Chondrocyte (in vitro differentiated cells): Measurements from ENCODE around the gene SGTB. TPM values are rescaled to one million over a fixed set of nuclear protein-coding genes. Genes with fewer than 3 reads are reported as not detected.

Experiments used
- DNase-seq: peaks from one replicate; pipeline ENCODE4 v3.0.0; 2021; ENCODE audit warnings: mixed read lengths, low spot score
- H3K27ac Mint-ChIP-seq: one replicate; pipeline ENCODE4 v1.8.0; 2021; ENCODE audit warnings: mild to moderate bottlenecking, moderate library complexity, mixed read lengths; ENCODE audit not compliant: unreplicated experiment
- H3K27me3 Mint-ChIP-seq: 2 replicates; pipeline ENCODE4 v1.8.0; 2021; ENCODE audit warnings: low read depth, mixed read lengths
- H3K36me3 Mint-ChIP-seq: 2 replicates; pipeline ENCODE4 v1.8.0; 2021; ENCODE audit warnings: low read depth, mixed read lengths
- H3K4me1 Mint-ChIP-seq: 2 replicates; pipeline ENCODE4 v1.8.0; 2021; ENCODE audit warnings: low read depth, mild to moderate bottlenecking, mixed read lengths
- H3K4me3 Mint-ChIP-seq: one replicate; pipeline ENCODE4 v1.8.0; 2021; ENCODE audit warnings: mild to moderate bottlenecking, moderate library complexity, mixed read lengths; ENCODE audit not compliant: unreplicated experiment
- H3K9me3 Mint-ChIP-seq: 2 replicates; pipeline ENCODE4 v1.8.0; 2021; ENCODE audit warnings: low read depth, mixed read lengths
- total RNA-seq: library from RNA; stranded (reverse); gene quantifications from 3 replicates; pipeline ENCODE4 v1.2.1, GENCODE V29; 2021
- TF ChIP-seq, protein P1 (sequence below): fragments of 200-600 bp; sonication (generic); IDR thresholded peaks from 2 replicates; pipeline ENCODE4 v1.5.0; 2021; ENCODE audit warnings: antibody characterized with exemption, mild to moderate bottlenecking, moderate library complexity

SGTB gene
- total RNA-seq, 1 donor from 2014 or later = 30.9 TPM

DNA sequence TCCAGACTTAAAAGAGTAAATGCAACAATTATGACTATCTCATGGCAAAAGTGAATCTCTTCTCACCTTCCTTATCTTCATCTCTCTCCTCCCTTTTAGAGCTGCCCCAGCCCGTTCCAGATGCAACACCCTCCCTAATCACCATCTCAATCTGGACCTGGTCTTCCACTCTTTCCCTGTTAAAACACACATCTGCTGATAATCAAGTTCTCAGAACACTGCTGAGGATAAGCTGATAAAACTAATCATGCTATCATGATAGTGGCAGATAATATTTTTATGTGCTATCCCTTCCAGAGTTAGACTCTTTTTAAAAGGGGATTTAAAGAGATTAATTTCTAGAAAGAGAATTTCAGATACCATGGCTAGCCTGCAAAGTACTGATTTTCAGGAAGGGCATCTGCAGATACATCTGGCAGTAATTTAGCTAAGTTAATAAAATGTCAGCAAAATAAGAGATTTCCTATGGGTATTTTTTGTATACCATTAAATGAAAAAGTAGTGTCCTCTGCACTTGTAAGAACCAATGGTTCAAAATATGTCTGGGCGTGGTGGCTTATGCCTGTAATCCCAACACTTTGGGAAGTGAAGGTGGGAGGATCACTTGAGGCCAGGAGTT, 17.2 kb downstream of the SGTB start:
- TF ChIP-seq, protein P1, sequence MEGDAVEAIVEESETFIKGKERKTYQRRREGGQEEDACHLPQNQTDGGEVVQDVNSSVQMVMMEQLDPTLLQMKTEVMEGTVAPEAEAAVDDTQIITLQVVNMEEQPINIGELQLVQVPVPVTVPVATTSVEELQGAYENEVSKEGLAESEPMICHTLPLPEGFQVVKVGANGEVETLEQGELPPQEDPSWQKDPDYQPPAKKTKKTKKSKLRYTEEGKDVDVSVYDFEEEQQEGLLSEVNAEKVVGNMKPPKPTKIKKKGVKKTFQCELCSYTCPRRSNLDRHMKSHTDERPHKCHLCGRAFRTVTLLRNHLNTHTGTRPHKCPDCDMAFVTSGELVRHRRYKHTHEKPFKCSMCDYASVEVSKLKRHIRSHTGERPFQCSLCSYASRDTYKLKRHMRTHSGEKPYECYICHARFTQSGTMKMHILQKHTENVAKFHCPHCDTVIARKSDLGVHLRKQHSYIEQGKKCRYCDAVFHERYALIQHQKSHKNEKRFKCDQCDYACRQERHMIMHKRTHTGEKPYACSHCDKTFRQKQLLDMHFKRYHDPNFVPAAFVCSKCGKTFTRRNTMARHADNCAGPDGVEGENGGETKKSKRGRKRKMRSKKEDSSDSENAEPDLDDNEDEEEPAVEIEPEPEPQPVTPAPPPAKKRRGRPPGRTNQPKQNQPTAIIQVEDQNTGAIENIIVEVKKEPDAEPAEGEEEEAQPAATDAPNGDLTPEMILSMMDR = no peak
- Mint-ChIP-seq H3K4me3 (no peak overlapping the region), H3K27me3 (no peaks in the 10 kb centered on the region), H3K27ac (no peak overlapping the region), H3K4me1 (no peaks in the 10 kb centered on the region), H3K36me3 (peaks cover 10% of the 10 kb centered on the region), H3K9me3 (no peaks in the 10 kb centered on the region)
- DNase-seq = no peak

DNA sequence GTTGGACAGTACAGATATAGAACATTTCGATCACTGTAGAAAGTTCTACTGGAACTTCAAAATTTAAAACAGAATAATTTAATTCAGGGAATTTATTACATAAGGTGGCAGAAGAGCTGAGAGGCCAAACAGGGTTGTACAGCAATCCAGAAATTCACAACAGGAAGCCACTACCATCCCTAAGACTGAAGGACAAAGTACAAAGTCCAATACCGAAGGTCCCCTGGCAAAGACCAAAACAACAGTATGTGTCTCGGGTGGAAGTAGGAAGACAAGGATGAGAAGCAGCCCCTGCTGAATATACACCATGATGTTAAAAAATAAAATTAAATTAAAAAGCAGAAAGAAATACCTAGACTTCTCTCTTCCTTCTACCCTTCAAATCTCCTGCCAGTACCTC, 19.9 kb downstream of the SGTB start:
- DNase-seq = no peak
- no peak overlapping the region for H3K27ac Mint-ChIP-seq
- H3K36me3 Mint-ChIP-seq = peaks cover 16% of the 10 kb centered on the region
- H3K4me3 Mint-ChIP-seq = no peak overlapping the region
- H3K4me1 Mint-ChIP-seq = no peaks in the 10 kb centered on the region
- H3K9me3 Mint-ChIP-seq = no peaks in the 10 kb centered on the region
- TF ChIP-seq, protein P1 = no peak
- H3K27me3 Mint-ChIP-seq = no peaks in the 10 kb centered on the region

DNA sequence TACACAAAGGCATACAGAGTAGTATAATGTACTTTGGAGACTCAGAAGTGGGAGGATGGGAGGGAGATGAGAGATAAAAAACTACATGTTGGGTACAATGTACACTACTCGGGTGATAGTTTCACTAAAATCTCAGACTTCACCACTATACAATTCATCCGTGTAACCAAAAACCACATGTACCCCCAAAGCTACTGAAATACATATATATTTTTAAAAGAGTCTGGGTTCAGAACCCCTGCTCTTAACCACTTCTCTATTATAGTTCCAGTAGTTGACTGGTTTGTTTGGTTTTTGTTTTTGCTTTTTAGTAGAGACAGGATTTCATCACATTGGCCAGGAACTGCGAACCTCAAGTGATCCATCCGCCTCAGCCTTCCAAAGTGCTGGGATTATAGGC, 22.6 kb downstream of the SGTB start:
- Mint-ChIP-seq H3K4me3 (no peak overlapping the region), H3K27ac (no peak overlapping the region)
- no peak for DNase-seq

DNA sequence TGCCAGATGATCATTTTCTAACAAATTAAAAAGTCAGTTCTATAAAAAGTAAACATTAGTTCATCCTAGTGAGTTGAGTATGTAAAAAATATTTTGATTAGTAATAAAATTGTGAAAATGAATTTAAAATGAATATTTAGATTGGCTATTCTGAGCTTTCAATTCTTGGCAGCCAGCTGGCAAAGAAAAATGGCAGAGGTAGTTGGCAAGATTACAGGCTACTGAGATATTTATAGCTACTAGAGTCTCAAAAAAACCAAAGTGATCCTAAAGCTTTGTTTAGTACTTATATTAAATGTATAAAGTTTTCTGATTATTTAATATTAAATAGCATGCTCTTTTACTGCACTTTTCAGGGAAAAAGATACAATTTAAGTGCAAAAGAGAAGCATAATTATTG, 25.0 kb downstream of the SGTB start:
- no peak overlapping the region for H3K4me3 Mint-ChIP-seq
- peaks cover 8% of the 10 kb centered on the region for H3K36me3 Mint-ChIP-seq
- H3K4me1 Mint-ChIP-seq = no peaks in the 10 kb centered on the region
- H3K9me3 Mint-ChIP-seq = no peaks in the 10 kb centered on the region
- TF ChIP-seq, protein P1 = no peak
- DNase-seq = no peak
- no peaks in the 10 kb centered on the region for H3K27me3 Mint-ChIP-seq
- H3K27ac Mint-ChIP-seq = no peak overlapping the region

More for the DNA sequence above, 22.6 kb downstream of the SGTB start:
- Mint-ChIP-seq H3K9me3 (no peaks in the 10 kb centered on the region), H3K36me3 (peaks cover 14% of the 10 kb centered on the region), H3K4me1 (no peaks in the 10 kb centered on the region), H3K27me3 (no peaks in the 10 kb centered on the region)
- TF ChIP-seq, protein P1 = no peak

DNA sequence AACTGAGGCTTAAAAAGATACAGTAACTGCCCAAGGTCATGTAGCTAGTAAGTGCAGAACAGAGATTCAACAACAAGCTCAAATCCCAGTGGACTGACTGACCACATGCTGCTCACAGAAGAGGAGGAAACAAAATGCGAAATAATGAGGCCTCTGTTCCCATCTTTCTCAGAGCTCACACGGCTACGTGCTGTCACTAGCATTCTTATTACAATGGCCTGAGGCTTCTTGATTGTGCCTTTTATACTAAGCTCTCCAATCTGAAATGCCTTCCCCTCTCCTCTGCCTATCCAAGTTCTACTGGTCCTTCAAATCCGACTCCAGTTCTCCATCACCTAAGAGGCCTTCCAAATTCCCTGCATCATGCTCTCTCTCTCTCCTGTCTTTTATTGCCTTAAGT, 26.0 kb downstream of the SGTB start:
- Mint-ChIP-seq H3K4me1 (no peaks in the 10 kb centered on the region), H3K9me3 (no peaks in the 10 kb centered on the region), H3K4me3 (no peak overlapping the region), H3K27me3 (no peaks in the 10 kb centered on the region), H3K27ac (no peak overlapping the region), H3K36me3 (peaks cover 11% of the 10 kb centered on the region)
- TF ChIP-seq, protein P1 = no peak
- no peak for DNase-seq
